HepG2 (cell line): ENCODE results near the gene TTC28. TPM values are rescaled to one million over a fixed set of nuclear protein-coding genes. Genes with fewer than 3 reads are reported as not detected.

ENCODE experiments used
- ATAC-seq: fragments of 200-7000 bp; cut with Tn5 transposase; 3 replicates; pipeline ENCODE4 v1.9.1; 2020; ENCODE audit warnings: mild to moderate bottlenecking, moderate library complexity
- BruUV-seq: library from RNA; stranded (reverse); fragments of 400-500 nt; replicated peaks from 2 replicates; lab custom pipeline; 2021; lab: Mats Ljungman, UMichigan
- CTCF ChIA-PET: fragments of 300-600 bp; formaldehyde crosslinking; extraction: SDS; loops from one replicate; lab custom pipeline; 2021; ENCODE audit warnings: low total read pairs, inconsistent platforms, low intra/inter-chr PET ratio; lab: Yijun Ruan, JAX
- POLR2A ChIA-PET: fragments of 350-600 bp; sonication (Branson Sonifier 250); formaldehyde crosslinking; loops from one replicate; lab custom pipeline; 2020; ENCODE audit warnings: antibody characterized with exemption, inconsistent platforms; lab: Yijun Ruan, JAX
- DNase-seq: peaks from one replicate; pipeline ENCODE4 v3.0.0-alpha.2; 2015; ENCODE audit warnings: low spot score
- FAIRE-seq: peaks from 3 replicates; lab custom pipeline; 2011; peaks lifted over from hg19 to GRCh38; lab: Jason Lieb, UNC
- H2AFZ ChIP-seq: one replicate; pipeline ENCODE4 v1.6.1; 2011; ENCODE audit warnings: low read length, inconsistent platforms
- H3K27ac ChIP-seq: fragments of 300-600 bp; 3 replicates; pipeline ENCODE4 v1.8.0; 2011; ENCODE audit warnings: mixed run types, mild to moderate bottlenecking, mixed read lengths, low read length, inconsistent platforms; ENCODE audit not compliant: insufficient read depth; ENCODE audit errors: extremely low read length
- H3K27me3 ChIP-seq, 2 experiments: fragments of 200-600 bp in 1 of 2; 2 replicates in 1 of 2; 3 replicates in 1 of 2; pipeline versions ENCODE4 v1.6.0 to v1.8.0; 2011; ENCODE audit warnings: low read length in 2 of 2, mild to moderate bottlenecking in 2 of 2, moderate library complexity in 2 of 2, inconsistent platforms in 1 of 2; ENCODE audit not compliant: insufficient read depth in 2 of 2, control insufficient read depth in 1 of 2
- H3K36me3 ChIP-seq, 2 experiments: fragments of 200-600 bp in 1 of 2; replicated peaks in 1 of 2; 2 replicates in 1 of 2; 3 replicates in 1 of 2; pipeline versions ENCODE4 v1.5.1 to v1.8.0; 2011; ENCODE audit warnings: low read length in 2 of 2, inconsistent platforms in 1 of 2; ENCODE audit not compliant: insufficient read depth in 2 of 2, control insufficient read depth in 1 of 2
- H3K4me1 ChIP-seq: 2 replicates; pipeline ENCODE4 v1.5.1; 2012; ENCODE audit warnings: low read length, inconsistent platforms; ENCODE audit not compliant: insufficient read depth
- H3K4me2 ChIP-seq: 2 replicates; pipeline ENCODE4 v1.6.0; 2011; ENCODE audit warnings: low read depth, low read length, inconsistent platforms
- H3K4me3 ChIP-seq, 3 experiments: fragments of 200-600 bp in 1 of 3; sonication (generic), shearing (Covaris generic) in 1 of 3; replicated peaks in 1 of 3; 2 replicates each; pipeline ENCODE4 v1.5.1; 2011 to 2016; ENCODE audit warnings: low read length in 3 of 3, inconsistent platforms in 2 of 3, low read depth in 2 of 3, mild to moderate bottlenecking in 2 of 3, control low read depth in 1 of 3, mixed read lengths in 1 of 3; ENCODE audit not compliant: insufficient read depth in 1 of 3
- H3K79me2 ChIP-seq: one replicate; pipeline ENCODE4 v1.6.1; 2011; ENCODE audit warnings: low read length, inconsistent platforms; ENCODE audit not compliant: insufficient read depth
- H3K9ac ChIP-seq: 2 replicates; pipeline ENCODE4 v1.6.0; 2011; ENCODE audit warnings: mild to moderate bottlenecking, low read depth, low read length, inconsistent platforms; ENCODE audit not compliant: insufficient read depth
- H3K9me3 ChIP-seq: 2 replicates; pipeline ENCODE4 v1.5.1; 2012; ENCODE audit warnings: mild to moderate bottlenecking, low read length
- H4K20me1 ChIP-seq: 2 replicates; pipeline ENCODE4 v1.6.0; 2011; ENCODE audit warnings: inconsistent platforms, mild to moderate bottlenecking, low read length, moderate library complexity; ENCODE audit not compliant: insufficient read depth
- CEBPB ChIP-seq: IDR thresholded peaks from 2 replicates; pipeline ENCODE4 v1.6.1; 2011; ENCODE audit warnings: low read depth, low read length, improper control_type of control experiment, borderline replicate concordance
- KDM1A ChIP-seq: IDR thresholded peaks from 2 replicates; pipeline ENCODE4 v1.6.1; 2016; ENCODE audit warnings: missing compliant biosample characterization
- MEIS1 ChIP-seq: sonication (generic); formaldehyde crosslinking; IDR thresholded peaks from 2 replicates; pipeline ENCODE4 v1.9.0; 2021; ENCODE audit warnings: mild to moderate bottlenecking, missing genetic modification reagents, moderate library complexity, borderline replicate concordance
- NR2C2 ChIP-seq: sonication (generic); formaldehyde crosslinking; IDR thresholded peaks from 2 replicates; pipeline ENCODE4 v1.4.0; 2020; ENCODE audit warnings: missing genetic modification reagents, mild to moderate bottlenecking, moderate library complexity, borderline replicate concordance
- PHF5A ChIP-seq: IDR thresholded peaks from one replicate; pipeline ENCODE4 v1.6.1; 2018; ENCODE audit warnings: low read depth, missing genetic modification reagents; ENCODE audit not compliant: unreplicated experiment
- TRIM24 ChIP-seq: sonication (generic); formaldehyde crosslinking; IDR thresholded peaks from 2 replicates; pipeline ENCODE4 v1.8.0; 2022; ENCODE audit warnings: mild to moderate bottlenecking, missing genetic modification reagents
- ZFP36L1 ChIP-seq: sonication (generic); formaldehyde crosslinking; IDR thresholded peaks from 2 replicates; pipeline ENCODE4 v1.8.0; 2022; ENCODE audit warnings: mild to moderate bottlenecking, missing genetic modification reagents, moderate library complexity
- ZNF292 ChIP-seq: sonication (generic); formaldehyde crosslinking; IDR thresholded peaks from 2 replicates; pipeline ENCODE4 v1.8.1; 2022; ENCODE audit warnings: mild to moderate bottlenecking, low read depth, missing genetic modification reagents, borderline replicate concordance
- ZNF674 ChIP-seq: sonication (generic); formaldehyde crosslinking; IDR thresholded peaks from 2 replicates; pipeline ENCODE4 v1.5.0; 2020; ENCODE audit warnings: low read depth, mild to moderate bottlenecking, missing genetic modification reagents
- WGBS: methylation state at CpG from one replicate; pipeline ENCODE4 v1.1.6; 2017; ENCODE audit warnings: low lambda C conversion rate; 5-methylcytosine and 5-hydroxymethylcytosine counted together
- in situ Hi-C: cut with HindIII; loops from 2 replicates; pipeline ENCODE4 v1.10.0; 2017; ENCODE audit warnings: low pct_unique_long_range_greater_than_20kb; ENCODE audit not compliant: extremely low pct_ligation_motif_present
- intact Hi-C: fragments of 100-400 bp; cut with micrococcal nuclease; formaldehyde crosslinking; loops from one replicate; pipeline ENCODE4 v1.10.0; 2022; ENCODE audit not compliant: unreplicated experiment
- polyA plus RNA-seq, 8 experiments: library from polyadenylated mRNA; depleted of rRNA in 3 of 8; stranded (reverse) in 7 of 8; unstranded in 1 of 8; fragments of >200 nt; fragmentation: Illumina TruSeq in 4 of 8; extraction: Trizol in 4 of 8; gene quantifications; 2 replicates each; pipeline versions ENCODE4 v1.2.1 to v1.2.3, GENCODE V29; 2011 to 2016; ENCODE audit warnings: low read depth in 4 of 8, missing spikeins in 1 of 8, mixed read lengths in 1 of 8; ENCODE audit not compliant: insufficient read depth in 1 of 8
- total RNA-seq, 5 experiments: library from RNA; depleted of rRNA; stranded (reverse); fragments of >200 nt; fragmentation: Illumina TruSeq; extraction: Trizol; gene quantifications; 2 replicates each; pipeline ENCODE4 v1.2.3, GENCODE V29; 2016; ENCODE audit warnings: low read depth in 1 of 5
- TF ChIP-seq, protein P1 (sequence below): sonication (generic); formaldehyde crosslinking; IDR thresholded peaks from 2 replicates; pipeline ENCODE4 v1.5.1; 2020; ENCODE audit warnings: missing genetic modification reagents, mild to moderate bottlenecking, borderline replicate concordance
- TF ChIP-seq, protein P2 (sequence below): sonication (generic); formaldehyde crosslinking; conservative IDR thresholded peaks from 2 replicates; pipeline ENCODE4 v1.4.0; 2020; ENCODE audit warnings: missing genetic modification reagents
- TF ChIP-seq, protein P3 (sequence below): IDR thresholded peaks from 2 replicates; pipeline ENCODE4 v1.6.1; 2016; ENCODE audit warnings: control low read depth
- TF ChIP-seq, protein P4 (sequence below): sonication (generic); formaldehyde crosslinking; IDR thresholded peaks from 2 replicates; pipeline ENCODE4 v1.4.0; 2020; ENCODE audit warnings: mild to moderate bottlenecking, low read depth, missing genetic modification reagents

The TTC28 gene
- total and polyA plus RNA-seq, 2 of the 13 experiments (the other 11 are each of a cell fraction or from before 2014, with no cell fraction given) = 4.2 to 13.1 TPM

DNA sequence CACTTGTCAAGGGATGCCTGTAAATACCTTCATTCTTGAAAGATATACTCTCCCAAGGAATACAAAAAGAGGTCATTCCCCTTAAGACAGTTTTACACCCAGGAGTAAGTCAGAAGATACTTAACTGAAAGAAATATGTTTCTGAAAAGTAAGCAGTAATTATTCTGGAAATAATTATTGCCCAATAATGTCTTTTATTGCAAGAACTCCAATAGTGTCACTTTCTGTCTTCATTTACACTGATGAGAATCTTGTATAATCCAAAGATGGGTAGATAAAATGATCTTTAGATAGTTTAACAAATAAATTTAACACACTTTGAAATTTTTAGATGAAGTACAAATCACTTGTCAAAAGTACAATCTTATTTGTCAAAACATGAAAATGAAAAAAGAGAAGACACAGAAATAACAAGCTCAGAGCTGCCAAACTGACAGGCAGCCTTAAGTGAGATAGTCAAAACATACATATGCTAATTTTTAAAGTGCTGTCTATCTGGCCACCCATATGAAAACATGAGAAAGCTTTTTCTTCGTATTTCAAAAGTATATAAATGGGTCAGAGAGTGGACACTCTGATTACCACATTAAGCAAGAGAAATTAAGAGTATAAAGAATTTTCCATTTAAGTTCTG is 225.1 kb downstream of the TTC28 start:
- ChIA-PET POLR2A (no interaction called here), CTCF (no interaction called here)
- Histone ChIP-seq H3K4me2 (no peak overlapping the region), H4K20me1 (no peaks in the 10 kb centered on the region), H3K4me1 (no peaks in the 10 kb centered on the region), H3K79me2 (no peaks in the 10 kb centered on the region), H3K9me3 (no peaks in the 10 kb centered on the region), H3K27me3 (no peaks in the 10 kb centered on the region), H3K36me3 (no peaks in the 10 kb centered on the region), H3K9ac (no peak overlapping the region), H3K4me3 (no peak overlapping the region), H2AFZ (no peak overlapping the region), H3K27ac (no peak overlapping the region)
- in situ Hi-C loops = no loop called here
- DNase-seq (no peak), ATAC-seq (no peak), FAIRE-seq (no peak)
- intact Hi-C loops = no loop called here
- 95% methylated on average over 1 of the region's 1 CpG for WGBS
- TF ChIP-seq CEBPB = peak; percentile 51
- TF ChIP-seq, protein P1, sequence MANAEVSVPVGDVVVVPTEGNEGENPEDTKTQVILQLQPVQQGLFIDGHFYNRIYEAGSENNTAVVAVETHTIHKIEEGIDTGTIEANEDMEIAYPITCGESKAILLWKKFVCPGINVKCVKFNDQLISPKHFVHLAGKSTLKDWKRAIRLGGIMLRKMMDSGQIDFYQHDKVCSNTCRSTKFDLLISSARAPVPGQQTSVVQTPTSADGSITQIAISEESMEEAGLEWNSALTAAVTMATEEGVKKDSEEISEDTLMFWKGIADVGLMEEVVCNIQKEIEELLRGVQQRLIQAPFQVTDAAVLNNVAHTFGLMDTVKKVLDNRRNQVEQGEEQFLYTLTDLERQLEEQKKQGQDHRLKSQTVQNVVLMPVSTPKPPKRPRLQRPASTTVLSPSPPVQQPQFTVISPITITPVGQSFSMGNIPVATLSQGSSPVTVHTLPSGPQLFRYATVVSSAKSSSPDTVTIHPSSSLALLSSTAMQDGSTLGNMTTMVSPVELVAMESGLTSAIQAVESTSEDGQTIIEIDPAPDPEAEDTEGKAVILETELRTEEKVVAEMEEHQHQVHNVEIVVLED = no peak
- no peak for TF ChIP-seq PHF5A (CRISPR knock-in tag)
- no TSS peak for BruUV-seq

DNA sequence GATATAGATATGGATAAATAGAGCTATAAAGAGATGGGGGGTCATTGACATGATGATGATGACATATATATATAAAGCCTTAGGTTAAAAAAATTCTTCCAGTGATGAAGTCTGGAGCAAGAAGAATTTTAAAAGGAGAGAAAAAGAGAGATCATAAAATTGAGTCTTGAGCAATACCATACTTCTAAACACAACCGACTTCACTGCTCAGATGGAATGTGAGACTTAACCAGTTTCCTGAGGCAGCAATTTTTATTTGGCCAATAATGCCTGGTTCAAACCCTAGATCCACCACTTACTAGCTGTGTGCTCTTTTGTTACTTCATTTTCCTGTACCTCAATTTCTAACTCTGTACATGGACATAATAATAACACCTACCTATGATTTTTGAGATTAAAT is 229.5 kb downstream of the TTC28 start:
- Histone ChIP-seq H3K4me2 (no peak overlapping the region), H2AFZ (no peak overlapping the region), H3K9me3 (no peaks in the 10 kb centered on the region), H4K20me1 (no peaks in the 10 kb centered on the region), H3K79me2 (no peaks in the 10 kb centered on the region), H3K4me3 (no peak overlapping the region), H3K27ac (no peak overlapping the region), H3K36me3 (no peaks in the 10 kb centered on the region), H3K27me3 (no peaks in the 10 kb centered on the region), H3K9ac (no peak overlapping the region), H3K4me1 (no peaks in the 10 kb centered on the region)
- no TSS peak for BruUV-seq
- DNase-seq (no peak), FAIRE-seq (no peak), ATAC-seq (no peak)
- intact Hi-C loops = no loop called here
- CTCF ChIA-PET = no interaction called here
- POLR2A ChIA-PET = no interaction called here
- WGBS = 61% methylated on average over 1 of the region's 1 CpG
- in situ Hi-C loops = no loop called here
- no peak for TF ChIP-seq ZNF674 (CRISPR knock-in tag)
- TF ChIP-seq NR2C2 = no peak
- no peak for TF ChIP-seq TRIM24 (CRISPR knock-in tag)
- TF ChIP-seq ZFP36L1 (CRISPR knock-in tag) = no peak
- no peak for TF ChIP-seq ZNF292 (CRISPR knock-in tag)
- TF ChIP-seq, protein P2, sequence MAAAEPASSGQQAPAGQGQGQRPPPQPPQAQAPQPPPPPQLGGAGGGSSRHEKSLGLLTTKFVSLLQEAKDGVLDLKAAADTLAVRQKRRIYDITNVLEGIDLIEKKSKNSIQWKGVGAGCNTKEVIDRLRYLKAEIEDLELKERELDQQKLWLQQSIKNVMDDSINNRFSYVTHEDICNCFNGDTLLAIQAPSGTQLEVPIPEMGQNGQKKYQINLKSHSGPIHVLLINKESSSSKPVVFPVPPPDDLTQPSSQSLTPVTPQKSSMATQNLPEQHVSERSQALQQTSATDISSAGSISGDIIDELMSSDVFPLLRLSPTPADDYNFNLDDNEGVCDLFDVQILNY = no peak
- no peak for TF ChIP-seq MEIS1
- TF ChIP-seq, protein P3, sequence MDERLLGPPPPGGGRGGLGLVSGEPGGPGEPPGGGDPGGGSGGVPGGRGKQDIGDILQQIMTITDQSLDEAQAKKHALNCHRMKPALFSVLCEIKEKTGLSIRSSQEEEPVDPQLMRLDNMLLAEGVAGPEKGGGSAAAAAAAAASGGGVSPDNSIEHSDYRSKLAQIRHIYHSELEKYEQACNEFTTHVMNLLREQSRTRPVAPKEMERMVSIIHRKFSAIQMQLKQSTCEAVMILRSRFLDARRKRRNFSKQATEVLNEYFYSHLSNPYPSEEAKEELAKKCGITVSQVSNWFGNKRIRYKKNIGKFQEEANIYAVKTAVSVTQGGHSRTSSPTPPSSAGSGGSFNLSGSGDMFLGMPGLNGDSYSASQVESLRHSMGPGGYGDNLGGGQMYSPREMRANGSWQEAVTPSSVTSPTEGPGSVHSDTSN (CRISPR knock-in tag) = no peak
- TF ChIP-seq, protein P4, sequence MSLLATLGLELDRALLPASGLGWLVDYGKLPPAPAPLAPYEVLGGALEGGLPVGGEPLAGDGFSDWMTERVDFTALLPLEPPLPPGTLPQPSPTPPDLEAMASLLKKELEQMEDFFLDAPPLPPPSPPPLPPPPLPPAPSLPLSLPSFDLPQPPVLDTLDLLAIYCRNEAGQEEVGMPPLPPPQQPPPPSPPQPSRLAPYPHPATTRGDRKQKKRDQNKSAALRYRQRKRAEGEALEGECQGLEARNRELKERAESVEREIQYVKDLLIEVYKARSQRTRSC (CRISPR knock-in tag) = no peak
- no peak for TF ChIP-seq KDM1A (CRISPR knock-in tag)
